NCI-H1930 (cell line): ENCODE results near the gene POGZ.
"Not testable (repeated sequence)": the region's sequence is repeated elsewhere in the genome, so short reads cannot be mapped to it uniquely, and the experiment has no call there.

ENCODE experiments used
- DNase-seq, 2 experiments: peaks; one replicate each; lab custom pipeline; 2025; lab: John Stamatoyannopoulos, UW

POGZ gene

GRCh38 chr1:151476083-151476482, 16.8 kb upstream of the POGZ start:
- no peak for DNase-seq

DNA sequence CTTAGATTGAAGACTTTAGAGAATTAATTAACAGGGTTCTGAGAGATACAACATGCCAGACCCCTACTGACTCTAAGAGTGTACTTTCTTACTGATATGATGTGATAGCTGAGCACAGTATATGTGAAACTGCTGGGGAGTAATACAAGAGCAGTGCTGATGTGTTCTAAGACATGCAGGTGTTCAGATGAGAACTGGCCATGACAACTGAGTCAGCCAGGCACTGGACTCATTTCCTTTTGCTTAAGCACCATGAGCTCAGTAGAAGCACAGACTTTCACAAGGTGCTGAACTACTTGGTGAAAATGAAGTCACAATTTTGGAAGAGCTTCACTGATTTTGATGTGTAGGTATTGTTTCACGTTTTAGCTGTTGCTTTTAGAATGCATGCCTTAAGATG, 15.9 kb upstream of the POGZ start:
- DNase-seq = no peak

- no peak for DNase-seq
These were observed 15.5 kb upstream of the POGZ start for GRCh38 chr1:151474745-151475144.

DNA sequence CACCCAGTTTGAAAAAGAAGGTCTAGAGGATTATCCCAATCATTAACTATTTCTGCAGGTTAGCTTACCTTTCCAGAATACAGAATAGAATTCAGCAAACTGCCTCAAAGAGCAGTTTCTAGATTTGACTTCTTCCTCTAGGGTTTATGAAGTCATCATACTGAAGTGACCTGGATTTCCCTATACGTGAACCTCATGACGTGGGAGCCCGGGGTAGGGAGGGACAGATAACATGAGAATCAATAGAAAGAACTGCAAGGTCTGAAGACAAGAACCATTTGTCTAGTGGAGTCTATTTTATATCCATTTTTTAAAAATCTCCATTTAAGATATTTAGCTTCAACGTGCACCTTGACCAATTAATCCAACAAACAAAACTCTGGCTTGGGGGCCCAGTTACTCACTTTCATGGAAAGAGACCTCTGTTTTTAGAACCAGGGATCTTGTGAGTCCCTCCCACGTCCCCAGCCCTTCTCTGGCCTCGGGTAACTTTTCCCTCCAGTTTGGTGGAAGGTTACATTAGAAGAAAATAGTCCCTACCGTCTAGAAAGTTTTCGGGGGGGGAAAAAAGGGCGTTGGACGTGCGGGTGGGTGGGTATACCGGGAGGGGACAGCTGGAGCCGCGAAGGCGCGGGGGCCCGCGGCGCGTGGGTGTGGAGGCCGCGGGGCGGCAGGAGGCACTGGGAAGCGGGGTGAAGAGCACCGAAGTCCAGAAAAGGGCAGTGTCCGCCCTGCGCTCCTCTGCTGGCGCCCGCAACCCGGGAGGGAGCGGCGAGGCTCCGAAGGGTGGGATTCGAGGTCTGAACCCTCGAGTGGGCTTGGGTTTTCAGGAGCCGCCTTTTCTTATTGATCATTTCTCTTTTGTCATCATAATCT, 13.8 kb upstream of the POGZ start:
- DNase-seq = peak; percentile 23 to 74

DNA sequence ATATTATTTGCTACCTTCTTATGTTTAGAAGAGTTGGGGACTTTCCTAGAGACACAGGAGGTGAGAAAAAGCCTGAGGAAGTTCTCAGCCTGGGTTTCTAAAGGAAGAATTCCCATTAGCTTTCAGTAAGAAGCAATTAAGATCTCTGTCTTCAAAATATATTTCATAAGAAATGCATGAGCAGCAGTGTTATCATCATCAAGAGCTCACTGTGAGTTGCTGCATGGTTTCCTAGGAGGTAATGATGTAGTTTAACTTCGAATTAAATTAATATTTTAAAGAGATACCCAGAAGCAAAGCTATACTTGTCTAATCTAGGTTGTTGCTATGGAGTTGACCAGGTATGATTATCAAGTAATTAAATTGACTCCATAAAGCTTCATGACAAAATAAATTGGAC, 5.7 kb upstream of the POGZ start:
- DNase-seq = no peak

DNA sequence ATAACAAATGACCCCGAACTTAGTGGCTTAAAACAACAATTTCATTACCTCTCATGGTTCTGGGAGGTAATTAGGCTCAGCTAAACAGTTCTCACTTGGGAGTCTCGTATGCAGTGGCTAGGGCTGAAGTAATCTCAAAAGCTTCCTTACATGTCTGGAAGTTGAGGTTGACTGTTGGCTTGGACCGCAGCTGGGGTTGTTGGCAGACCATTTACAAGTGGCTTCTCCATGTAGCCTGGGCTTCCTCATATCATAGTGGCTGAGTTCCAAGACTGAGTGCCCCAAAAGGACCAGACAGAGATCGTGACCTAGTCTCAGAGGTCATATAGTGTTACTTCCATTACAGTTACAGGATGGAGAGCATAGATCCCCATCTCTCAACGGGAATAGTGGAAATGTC, 2.4 kb upstream of the POGZ start:
- DNase-seq = no peak

GRCh38 chr1:151458802-151459330, 428 bp downstream of the POGZ start:
- DNase-seq = peak; percentile 59 to 63

DNA sequence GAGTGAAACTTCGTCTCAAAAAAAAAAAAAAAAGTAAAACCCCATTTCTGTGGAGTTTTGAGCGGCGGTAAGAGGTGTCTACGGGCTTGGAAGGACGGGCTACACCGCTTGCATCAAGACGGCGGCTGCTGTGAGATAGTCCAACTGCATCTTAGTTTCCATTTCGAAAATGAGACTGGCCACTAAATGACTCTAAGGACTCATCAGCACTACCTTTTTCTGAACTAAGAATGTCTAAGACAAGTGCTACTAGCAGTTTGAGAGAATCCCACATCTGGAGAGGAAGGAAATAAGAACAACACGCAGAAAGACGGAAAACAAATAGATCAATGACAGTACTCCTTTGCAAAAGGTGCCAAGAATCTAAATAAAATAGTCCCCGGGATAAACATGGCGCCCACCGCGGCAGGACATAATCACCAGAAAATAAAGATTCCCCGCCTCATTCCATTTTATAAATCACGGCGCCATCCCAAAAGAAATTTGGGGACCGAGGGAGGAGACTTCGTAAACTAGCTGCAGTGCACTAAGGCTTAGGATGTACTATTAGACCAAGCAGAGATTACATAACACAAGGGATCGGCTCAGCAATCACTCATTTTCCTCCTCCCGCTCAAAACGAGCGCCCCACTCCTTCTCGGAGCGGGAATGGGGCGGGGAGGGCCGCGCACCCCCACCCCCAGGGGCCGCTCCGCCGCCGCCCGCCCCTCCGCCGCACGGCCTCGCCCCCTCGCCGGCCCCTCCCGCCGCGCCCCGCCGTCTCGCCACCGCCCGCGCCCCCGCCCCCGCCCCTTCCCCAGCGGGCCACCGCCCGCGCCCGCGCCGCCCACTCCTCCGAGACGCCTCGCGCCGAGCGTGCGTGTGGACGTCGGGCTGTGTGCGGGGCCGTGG, 1.1 kb downstream of the POGZ start:
- DNase-seq = peak; percentile 47 to 48

DNA sequence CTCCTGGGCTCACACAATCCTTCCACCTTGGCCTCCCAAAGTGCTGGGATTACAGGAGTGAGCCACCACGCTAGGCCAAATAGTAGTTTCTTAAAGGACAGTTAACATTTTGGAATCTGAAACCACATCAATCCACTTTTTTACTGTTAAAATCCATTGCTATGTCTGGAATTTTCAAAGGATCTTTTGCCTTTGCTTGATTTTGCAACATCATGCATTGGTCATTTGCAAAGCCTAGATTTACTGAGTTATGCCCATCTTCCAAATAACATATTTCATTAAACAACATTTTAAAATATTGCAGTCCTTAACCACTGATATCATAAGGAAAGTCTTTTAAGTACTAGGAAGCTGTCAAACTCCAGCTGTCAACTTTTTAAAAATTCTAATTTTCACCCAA, 3.3 kb downstream of the POGZ start:
- no peak for DNase-seq

GRCh38 chr1:151455231-151455630, 4.1 kb downstream of the POGZ start:
- DNase-seq = no peak

DNA sequence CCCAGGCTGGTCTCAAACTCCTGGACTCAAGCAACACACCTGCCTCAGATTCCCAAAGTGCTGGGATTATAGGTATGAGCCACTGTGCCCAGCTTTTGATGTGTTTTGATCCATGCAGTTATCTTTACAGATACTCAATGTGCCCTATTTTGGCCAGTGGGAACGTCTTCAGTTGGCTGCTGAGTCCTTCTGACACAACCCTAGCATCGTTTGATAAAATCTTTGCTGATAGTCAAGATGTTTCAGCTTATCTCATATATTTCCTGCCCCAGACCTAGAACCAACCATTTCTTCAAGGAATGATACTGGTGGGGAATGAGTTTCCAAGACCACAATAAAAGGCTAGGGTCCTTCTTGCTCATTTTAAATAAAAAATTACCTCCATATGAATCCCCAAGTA, 11.6 kb downstream of the POGZ start:
- no peak for DNase-seq

GRCh38 chr1:151444783-151445177, 14.5 kb downstream of the POGZ start:
- DNase-seq = no peak

- peak; percentile 27 to 40 for DNase-seq
These were observed 15.2 kb downstream of the POGZ start for GRCh38 chr1:151443846-151444782.

DNA sequence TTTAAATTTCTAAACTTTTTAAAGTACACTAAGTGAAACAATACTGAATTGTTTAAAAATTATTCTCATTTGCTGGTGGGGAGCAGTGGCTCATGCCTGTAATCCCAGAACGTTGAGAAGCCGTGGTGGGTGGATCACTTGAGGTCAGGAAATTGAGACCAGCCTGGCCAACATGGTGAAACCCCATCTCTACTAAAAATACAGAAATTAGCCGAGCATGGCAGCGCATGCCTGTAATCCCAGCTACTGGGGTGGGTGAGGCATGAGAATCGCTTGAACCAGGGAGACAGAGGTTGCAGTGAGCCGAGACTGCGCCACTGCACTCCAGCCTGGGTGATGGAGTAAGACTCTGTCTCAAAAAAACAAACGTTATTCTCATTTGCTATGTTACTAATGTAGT, 21.9 kb downstream of the POGZ start:
- not testable (repeated sequence) for DNase-seq

DNA sequence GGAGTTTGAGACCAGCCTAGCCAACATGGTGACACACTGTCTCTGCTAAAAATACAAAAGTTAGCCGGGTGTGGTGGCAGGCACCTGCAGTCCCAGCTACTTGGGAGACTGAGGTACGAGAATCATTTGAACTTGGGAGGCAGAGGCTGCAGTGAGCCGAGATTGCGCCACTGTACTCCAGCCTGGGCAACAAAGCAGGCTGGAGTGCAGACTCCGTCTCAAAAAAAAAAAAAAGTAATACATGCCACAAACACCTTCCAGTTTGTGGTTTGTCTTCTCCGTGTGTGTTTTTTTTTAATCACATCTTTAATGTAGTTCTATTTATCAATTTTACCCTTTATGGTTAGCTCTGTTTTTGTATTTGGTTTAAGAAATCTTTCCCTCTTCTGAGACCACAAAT, 22.3 kb downstream of the POGZ start:
- no peak for DNase-seq

DNA sequence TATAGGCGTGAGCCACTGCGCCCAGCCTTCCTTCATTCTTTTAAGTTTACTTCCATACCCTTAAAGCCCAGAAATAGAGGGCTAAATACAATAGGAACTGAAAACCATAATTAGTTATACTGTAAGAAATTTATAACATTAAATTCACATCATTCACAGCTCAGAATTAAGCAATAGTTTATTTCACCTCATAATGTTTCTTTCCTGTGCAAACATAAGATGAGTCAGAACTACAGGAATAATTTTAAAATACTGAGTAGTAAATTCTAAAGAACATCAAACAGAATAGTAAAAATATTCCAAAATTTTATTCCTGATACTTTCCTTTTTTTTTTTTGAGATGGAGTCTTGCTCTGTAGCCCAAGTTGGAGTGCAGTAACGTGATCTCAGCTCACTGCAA, 24.1 kb downstream of the POGZ start:
- no peak for DNase-seq

DNA sequence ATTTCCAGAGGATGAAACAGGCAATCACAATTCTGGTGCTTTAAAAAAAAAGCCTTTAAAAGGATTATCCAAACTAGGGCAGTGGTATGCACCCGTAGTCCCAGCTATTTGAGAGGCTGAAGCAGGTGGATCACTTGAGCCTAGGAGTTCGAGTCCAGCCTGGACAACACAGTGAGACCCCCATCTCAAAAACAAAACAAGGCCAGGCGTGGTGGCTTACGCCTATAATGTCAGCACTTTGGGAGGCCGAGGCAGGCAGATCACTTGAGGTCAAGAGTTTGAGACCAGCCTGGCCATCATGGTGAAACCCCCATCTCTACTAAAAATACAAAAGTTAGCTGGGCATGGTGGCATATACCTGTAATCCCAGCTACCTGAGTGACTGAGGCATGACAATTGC, 25.5 kb downstream of the POGZ start:
- not testable (repeated sequence) for DNase-seq

- no peak for DNase-seq
These were observed 31.2 kb downstream of the POGZ start for GRCh38 chr1:151428068-151428467.

GRCh38 chr1:151425103-151425502, 34.2 kb downstream of the POGZ start:
- no peak for DNase-seq

GRCh38 chr1:151419819-151420218, 39.5 kb downstream of the POGZ start:
- DNase-seq = no peak

GRCh38 chr1:151418081-151418480, 41.2 kb downstream of the POGZ start:
- DNase-seq = no peak

DNA sequence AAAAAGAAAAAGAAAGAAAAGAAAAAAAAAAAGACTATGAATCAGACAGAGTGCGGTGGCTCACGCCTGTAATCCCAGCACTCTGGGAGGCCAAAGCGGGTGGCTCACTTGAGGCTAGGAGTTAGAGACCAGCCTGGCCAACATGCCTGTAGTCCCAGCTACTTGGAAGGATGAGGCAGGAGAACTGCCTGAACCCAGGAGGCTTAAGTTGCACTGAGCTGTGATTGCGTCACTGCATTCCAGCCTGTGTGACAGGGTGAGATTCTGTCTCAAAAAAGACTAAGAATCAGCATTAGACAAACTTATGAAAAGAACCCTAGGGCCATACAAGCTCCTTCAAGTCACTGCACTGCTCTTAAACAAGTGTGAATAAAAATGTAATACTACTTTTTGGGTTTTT, 43.1 kb downstream of the POGZ start:
- DNase-seq = no peak
